Measurements from ENCODE around the gene SPDYC.

SPDYC gene

DNA sequence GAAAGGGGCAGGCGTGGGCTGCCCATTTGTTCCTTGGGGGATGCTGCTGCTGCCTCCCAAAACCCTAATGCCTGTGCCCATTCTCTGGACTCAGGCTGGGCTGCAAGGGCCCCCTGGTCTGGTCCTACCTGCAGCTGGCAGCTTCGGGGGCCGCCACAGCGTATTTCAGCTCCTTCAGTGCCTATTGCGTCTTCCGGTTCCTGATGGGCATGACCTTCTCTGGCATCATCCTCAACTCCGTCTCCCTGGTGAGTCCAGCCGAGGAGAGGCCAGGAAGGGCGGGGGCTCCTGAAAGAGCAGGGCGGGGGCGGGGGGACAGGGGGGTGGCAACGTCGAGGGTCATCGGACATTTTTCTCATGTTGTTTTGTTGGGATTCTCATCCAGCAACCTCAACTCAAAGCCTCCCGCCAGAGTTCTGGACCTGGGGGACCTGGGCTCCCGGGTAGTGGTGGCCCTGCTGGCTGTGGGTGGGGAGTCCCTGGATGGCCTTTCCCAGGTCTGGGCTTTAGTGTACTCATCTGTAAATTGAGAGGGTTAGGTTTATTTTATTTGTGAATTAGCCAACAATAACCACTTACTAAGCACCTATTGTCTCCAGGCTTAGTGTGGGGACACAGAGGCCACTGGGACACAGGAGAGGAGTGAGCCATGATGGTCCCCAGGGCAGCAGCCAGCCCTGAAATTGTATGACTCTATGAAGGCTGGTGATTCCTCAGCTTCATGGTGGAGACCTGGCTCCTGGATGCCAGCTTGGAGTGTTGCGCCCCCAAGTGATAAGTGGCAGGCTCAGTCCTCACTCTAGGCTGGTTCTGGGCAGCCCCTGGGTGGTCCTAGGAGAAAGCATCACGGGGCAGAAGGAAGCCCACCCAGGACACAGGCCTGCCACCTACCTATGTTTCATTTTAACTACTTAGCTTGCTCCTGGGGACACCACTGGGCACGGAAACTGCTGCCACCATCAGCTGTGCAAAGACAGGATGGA, 47.7 kb downstream of the SPDYC start:
- DNase-seq (ENCODE audit: insufficient read length, low spot score) = no peak
- FAIRE-seq = no peak

DNA sequence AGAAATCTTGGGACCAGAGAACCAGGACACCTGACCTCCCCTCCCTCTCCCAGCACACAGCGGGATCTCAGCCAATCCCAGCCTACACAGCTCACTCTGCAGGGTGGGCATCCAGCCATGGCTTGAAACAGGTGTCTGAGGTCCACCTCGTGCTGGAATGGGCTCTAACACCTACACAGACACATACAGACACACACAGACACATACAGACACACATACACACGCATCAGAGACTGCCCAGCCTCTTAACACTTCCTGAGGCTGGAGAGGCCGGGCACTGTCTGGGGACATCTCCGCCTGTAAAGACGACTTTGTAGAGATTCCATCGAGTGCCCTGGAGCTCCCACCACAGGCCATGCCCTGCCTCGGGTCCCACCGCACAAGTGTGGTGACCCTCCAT, 48.4 kb downstream of the SPDYC start:
- DNase-seq (ENCODE audit: insufficient read length, low spot score) (no peak), FAIRE-seq (no peak)

DNA sequence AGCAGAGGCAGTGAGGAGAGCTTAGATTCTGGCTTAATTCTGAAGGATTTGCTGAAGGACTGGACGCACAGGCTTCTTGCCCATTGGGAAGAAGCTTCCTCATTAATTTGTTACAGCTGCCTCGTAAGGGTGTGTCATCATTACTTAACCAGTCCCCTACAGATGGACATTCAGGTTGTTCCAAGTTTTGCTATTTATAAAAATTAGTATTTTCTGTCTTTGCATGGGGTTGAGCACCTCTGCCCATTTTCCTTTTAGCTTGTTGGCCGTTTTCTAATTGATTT, 49.8 kb downstream of the SPDYC start:
- FAIRE-seq (no peak), DNase-seq (ENCODE audit: insufficient read length, low spot score) (no peak)

GRCh38 chr11:65221026-65221425, 51.0 kb downstream of the SPDYC start:
- FAIRE-seq = no peak
- no peak for DNase-seq (ENCODE audit: insufficient read length, low spot score)

Measured in GM19239 (cell line).